Subcutaneous abdominal adipose tissue (tissue), 5 donors: ENCODE results near the gene DACT1.

Source experiments
- H3K27ac ChIP-seq: one replicate; pipeline ENCODE4 v1.7.0; 2013; ENCODE audit warnings: low read depth, mild to moderate bottlenecking, inconsistent platforms, low read length, moderate library complexity
- H3K27me3 ChIP-seq, 5 donors: one replicate each; pipeline ENCODE4 v1.7.0; 2013; ENCODE audit warnings: low read length in 5 of 5, inconsistent platforms in 1 of 5; ENCODE audit not compliant: control insufficient read depth in 5 of 5, insufficient read depth in 4 of 5
- H3K36me3 ChIP-seq, 5 donors: one replicate each; pipeline ENCODE4 v1.7.0; 2013; ENCODE audit warnings: low read length in 5 of 5; ENCODE audit not compliant: control insufficient read depth in 5 of 5, insufficient read depth in 5 of 5
- H3K4me1 ChIP-seq, 5 donors: one replicate each; pipeline ENCODE4 v1.7.0; 2013; ENCODE audit warnings: low read length in 5 of 5, mild to moderate bottlenecking in 3 of 5, moderate library complexity in 1 of 5; ENCODE audit not compliant: control insufficient read depth in 5 of 5, insufficient read depth in 5 of 5
- H3K4me3 ChIP-seq, 5 donors: one replicate each; pipeline ENCODE4 v1.7.0; 2013; ENCODE audit warnings: low read length in 5 of 5, low read depth in 1 of 5
- H3K9ac ChIP-seq, 5 donors: one replicate each; pipeline ENCODE4 v1.7.0; 2013; ENCODE audit warnings: low read length in 5 of 5, mild to moderate bottlenecking in 4 of 5, moderate library complexity in 3 of 5
- H3K9me3 ChIP-seq, 5 donors: one replicate each; pipeline ENCODE4 v1.7.0; 2013; ENCODE audit warnings: low read length in 5 of 5; ENCODE audit not compliant: control insufficient read depth in 5 of 5
- donor health status: healthy.
- donor health status: healthy.
- donor health status: healthy.
- donor health status: healthy.
- donor health status: healthy.

The DACT1 gene

DNA sequence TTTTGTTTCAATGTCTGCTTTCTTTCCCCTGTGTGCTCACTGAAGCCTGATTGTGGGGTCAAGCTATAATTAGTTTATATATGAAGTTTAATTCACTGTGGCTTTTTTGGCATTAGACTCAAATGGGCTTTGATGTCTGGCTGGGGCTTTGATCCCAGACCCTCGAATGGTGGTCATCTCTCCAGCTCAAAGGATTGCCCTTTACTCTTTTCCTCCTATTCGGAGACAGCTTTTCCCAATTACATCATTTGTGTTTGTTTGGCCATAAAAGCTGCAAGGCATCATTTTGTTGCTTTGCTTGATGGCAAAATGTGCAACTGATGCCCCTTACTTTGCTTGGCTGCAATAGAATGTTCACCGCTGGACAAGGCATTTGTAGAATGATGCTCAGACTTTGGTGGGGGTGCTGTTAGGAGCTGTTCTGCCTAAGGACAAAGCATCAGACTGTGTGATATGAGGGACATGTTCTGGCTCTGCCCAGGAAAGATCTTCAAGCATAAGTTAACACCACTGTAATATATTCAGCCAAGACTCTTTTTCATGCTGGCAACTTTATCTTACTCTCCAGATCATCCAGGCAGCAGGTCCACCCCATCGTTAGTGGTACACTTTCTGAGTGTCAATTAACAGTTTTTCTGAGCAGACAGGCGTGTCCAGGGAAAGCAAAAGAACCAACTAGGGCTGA, 3.2 kb upstream of the DACT1 start:
- Histone ChIP-seq H3K27me3 (peaks cover 0 to 15% (median 10%) of the 10 kb centered on the region in 5 donors), H3K36me3 (no peaks in the 10 kb centered on the region), H3K27ac (no peak overlapping the region), H3K4me1 (peaks cover 0 to 24% (median 21%) of the 10 kb centered on the region in 5 donors), H3K9ac (no peak overlapping the region), H3K9me3 (no peaks in the 10 kb centered on the region), H3K4me3 (no peak overlapping the region)

DNA sequence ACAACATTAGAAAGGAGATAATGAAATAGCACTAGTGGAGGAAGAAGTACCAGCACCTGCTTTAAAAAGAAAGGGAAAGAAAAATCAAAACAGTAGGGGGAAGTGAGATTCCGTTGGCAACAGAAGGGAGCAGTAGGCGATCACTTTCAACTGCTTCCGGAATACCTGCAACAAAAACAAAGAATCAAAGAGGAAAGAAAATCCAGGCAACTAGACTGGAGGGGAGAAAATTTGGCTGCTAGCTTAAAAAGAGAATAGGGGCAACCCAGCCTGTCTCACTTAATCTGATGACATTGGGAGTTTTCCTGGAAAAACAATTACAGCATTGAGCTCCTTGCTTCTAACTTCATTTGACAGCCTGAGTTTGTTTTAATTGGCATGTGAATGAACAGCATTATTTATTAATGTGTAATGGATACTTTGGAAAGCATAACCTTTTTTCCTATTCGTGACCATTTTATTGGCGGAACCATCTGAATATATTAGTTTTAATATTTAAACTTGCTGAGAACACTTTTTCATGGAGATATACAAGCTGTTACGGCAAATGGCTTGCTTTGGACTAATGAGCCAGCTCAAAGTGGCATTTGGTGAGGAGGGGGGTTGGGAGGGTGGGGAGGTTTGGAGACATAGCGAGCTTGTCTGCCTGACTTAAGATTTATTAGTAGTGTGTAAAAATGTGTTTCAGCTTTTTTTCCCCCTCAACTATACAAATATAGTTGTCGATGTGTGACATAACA, 2.5 kb upstream of the DACT1 start:
- Histone ChIP-seq H3K9me3 (no peaks in the 10 kb centered on the region), H3K4me3 (no peak overlapping the region), H3K9ac (no peak overlapping the region), H3K27ac (no peak overlapping the region), H3K4me1 (peaks cover 0 to 30% (median 24%) of the 10 kb centered on the region in 5 donors), H3K27me3 (peaks cover 0 to 16% (median 10%) of the 10 kb centered on the region in 5 donors), H3K36me3 (no peaks in the 10 kb centered on the region)

DNA sequence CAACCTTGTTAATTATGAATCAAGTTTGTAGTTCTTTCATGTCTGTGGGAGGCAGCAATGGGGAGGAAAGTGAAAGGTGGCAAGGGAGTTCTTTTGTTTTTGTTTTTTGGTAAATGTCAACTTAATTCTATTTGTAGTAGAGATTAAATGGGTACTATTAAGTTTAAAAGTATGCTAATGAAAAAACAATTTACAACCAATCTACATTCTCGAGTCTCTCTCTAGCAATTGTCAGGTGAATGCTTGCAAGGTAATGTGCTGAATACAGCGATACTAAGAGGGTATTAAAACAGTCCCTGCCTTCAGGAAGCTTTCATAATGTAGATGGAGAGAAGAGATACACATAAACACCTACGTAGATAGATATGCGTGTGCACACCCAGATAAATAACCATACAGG, 1.6 kb upstream of the DACT1 start:
- Histone ChIP-seq H3K9ac (no peak overlapping the region), H3K27me3 (peaks cover 0 to 16% (median 10%) of the 10 kb centered on the region in 5 donors), H3K9me3 (no peaks in the 10 kb centered on the region), H3K27ac (no peak overlapping the region), H3K4me1 (peaks cover 0 to 30% (median 27%) of the 10 kb centered on the region in 5 donors), H3K4me3 (no peak overlapping the region), H3K36me3 (no peaks in the 10 kb centered on the region)

GRCh38 chr14:58637040-58637390, 747 bp upstream of the DACT1 start:
- H3K27ac ChIP-seq, result no peak overlapping the region
- H3K36me3 ChIP-seq, result peaks cover 0 to 4% (median 0%) of the 10 kb centered on the region in 5 donors
- H3K4me3 ChIP-seq, result peak overlapping the region; percentile 50 to 72 (median 69)
- H3K27me3 ChIP-seq, result peaks cover 0 to 14% (median 10%) of the 10 kb centered on the region in 5 donors
- peaks cover 0 to 30% (median 27%) of the 10 kb centered on the region in 5 donors for H3K4me1 ChIP-seq
- no peaks in the 10 kb centered on the region for H3K9me3 ChIP-seq
- peak overlapping the region in 1 of 5 donors; percentile 17 for H3K9ac ChIP-seq

- H3K9ac ChIP-seq, result peak overlapping the region in 4 of 5 donors; percentile 44 to 70 (median 56)
- H3K4me1 ChIP-seq, result peaks cover 0 to 30% (median 27%) of the 10 kb centered on the region in 5 donors
- H3K36me3 ChIP-seq, result peaks cover 0 to 4% (median 3%) of the 10 kb centered on the region in 5 donors
- peak overlapping the region; percentile 38 for H3K27ac ChIP-seq
- H3K4me3 ChIP-seq, result peak overlapping the region; percentile 58 to 76 (median 71)
- H3K27me3 ChIP-seq, result peaks cover 0 to 13% (median 10%) of the 10 kb centered on the region in 5 donors
- no peaks in the 10 kb centered on the region for H3K9me3 ChIP-seq
Observed at GRCh38 chr14:58638231-58639197, 752 bp downstream of the DACT1 start.

DNA sequence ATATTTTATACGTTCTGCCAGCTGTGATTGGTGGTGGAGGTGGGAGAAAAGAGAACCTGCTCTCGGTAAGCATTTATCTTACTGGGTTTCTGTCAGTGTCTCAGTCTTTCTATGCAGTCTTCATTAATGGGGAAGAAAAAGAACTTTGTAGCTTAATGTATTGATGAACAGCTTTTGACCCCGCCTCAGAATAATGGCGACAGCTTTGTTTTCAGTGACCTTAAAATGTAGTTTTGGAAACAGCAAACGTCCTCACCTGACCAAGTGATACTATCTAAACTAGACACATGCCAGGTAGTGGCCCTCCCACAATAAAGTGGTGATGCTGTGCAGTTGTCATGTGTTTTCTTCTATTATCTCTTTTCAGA, 1.4 kb downstream of the DACT1 start:
- H3K27me3 ChIP-seq, result peaks cover 0 to 13% (median 10%) of the 10 kb centered on the region in 5 donors
- peaks cover 0 to 4% (median 3%) of the 10 kb centered on the region in 5 donors for H3K36me3 ChIP-seq
- no peak overlapping the region for H3K27ac ChIP-seq
- H3K9me3 ChIP-seq, result no peaks in the 10 kb centered on the region
- H3K4me3 ChIP-seq, result peak overlapping the region; percentile 58 to 76 (median 71)
- H3K9ac ChIP-seq, result peak overlapping the region in 3 of 5 donors; percentile 13 to 53 (median 44)
- peaks cover 0 to 30% (median 27%) of the 10 kb centered on the region in 5 donors for H3K4me1 ChIP-seq

- Histone ChIP-seq H3K9me3 (no peaks in the 10 kb centered on the region), H3K36me3 (peaks cover 0 to 4% (median 4%) of the 10 kb centered on the region in 5 donors), H3K4me3 (peak overlapping the region in 4 of 5 donors; percentile 13 to 76 (median 70)), H3K4me1 (peaks cover 0 to 30% (median 27%) of the 10 kb centered on the region in 5 donors), H3K9ac (no peak overlapping the region), H3K27me3 (peaks cover 0 to 13% (median 10%) of the 10 kb centered on the region in 5 donors), H3K27ac (no peak overlapping the region)
Observed at GRCh38 chr14:58639842-58640484, 2.2 kb downstream of the DACT1 start.

DNA sequence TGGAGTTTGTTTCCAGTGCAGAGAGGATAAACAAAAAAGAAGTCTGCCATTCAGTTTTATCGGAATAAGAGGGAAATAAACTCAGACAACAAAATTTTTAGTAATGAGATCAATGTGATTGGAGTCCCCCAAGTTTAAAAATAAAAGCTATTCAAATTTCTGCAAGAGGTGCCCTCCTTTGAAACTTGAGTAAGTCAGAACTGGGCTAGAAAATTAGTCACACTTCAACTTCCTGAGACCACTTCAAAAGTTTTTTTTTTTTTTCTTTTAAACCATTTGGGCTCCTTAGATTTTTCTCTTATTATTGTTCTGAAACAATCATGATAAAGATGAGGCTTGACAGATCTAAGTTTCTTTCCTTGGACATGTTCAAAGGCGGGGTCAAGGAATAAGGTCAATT, 3.2 kb downstream of the DACT1 start:
- H3K9me3 ChIP-seq, result no peaks in the 10 kb centered on the region
- H3K27ac ChIP-seq, result no peak overlapping the region
- H3K4me3 ChIP-seq, result no peak overlapping the region
- H3K27me3 ChIP-seq, result peaks cover 0 to 13% (median 10%) of the 10 kb centered on the region in 5 donors
- peaks cover 0 to 14% (median 11%) of the 10 kb centered on the region in 5 donors for H3K36me3 ChIP-seq
- peaks cover 0 to 30% (median 27%) of the 10 kb centered on the region in 5 donors for H3K4me1 ChIP-seq
- H3K9ac ChIP-seq, result no peak overlapping the region

DNA sequence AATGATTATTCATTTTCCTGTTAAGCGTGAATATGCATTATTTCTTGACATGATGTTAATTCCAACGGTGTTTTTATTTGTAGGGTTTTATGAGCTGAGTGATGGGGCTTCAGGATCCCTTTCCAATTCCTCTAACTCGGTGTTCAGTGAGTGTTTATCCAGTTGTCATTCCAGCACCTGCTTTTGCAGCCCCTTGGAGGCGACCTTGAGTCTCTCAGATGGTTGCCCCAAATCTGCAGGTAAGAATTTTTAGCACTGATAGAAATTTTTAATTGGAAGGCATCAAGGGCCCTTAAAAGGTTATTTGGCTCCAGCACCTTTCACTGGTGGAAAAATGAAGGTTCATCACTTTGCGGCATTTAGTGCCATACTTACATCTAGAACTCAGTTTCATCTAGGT, 3.7 kb downstream of the DACT1 start:
- peaks cover 0 to 13% (median 10%) of the 10 kb centered on the region in 5 donors for H3K27me3 ChIP-seq
- peaks cover 0 to 17% (median 11%) of the 10 kb centered on the region in 5 donors for H3K36me3 ChIP-seq
- H3K27ac ChIP-seq, result no peak overlapping the region
- H3K4me3 ChIP-seq, result no peak overlapping the region
- H3K4me1 ChIP-seq, result peaks cover 0 to 30% (median 27%) of the 10 kb centered on the region in 5 donors
- no peak overlapping the region for H3K9ac ChIP-seq
- no peaks in the 10 kb centered on the region for H3K9me3 ChIP-seq
